ENCODE data around the gene B3GNT2. TPM values are rescaled to one million over a fixed set of nuclear protein-coding genes. Genes with fewer than 3 reads are reported as not detected.

B3GNT2 gene
- total and polyA plus RNA-seq, 9 of the 15 experiments (the other 6 are each of a cell fraction or from before 2014, with no cell fraction given) = 6.0 to 38.9 (median 25.0) TPM

DNA sequence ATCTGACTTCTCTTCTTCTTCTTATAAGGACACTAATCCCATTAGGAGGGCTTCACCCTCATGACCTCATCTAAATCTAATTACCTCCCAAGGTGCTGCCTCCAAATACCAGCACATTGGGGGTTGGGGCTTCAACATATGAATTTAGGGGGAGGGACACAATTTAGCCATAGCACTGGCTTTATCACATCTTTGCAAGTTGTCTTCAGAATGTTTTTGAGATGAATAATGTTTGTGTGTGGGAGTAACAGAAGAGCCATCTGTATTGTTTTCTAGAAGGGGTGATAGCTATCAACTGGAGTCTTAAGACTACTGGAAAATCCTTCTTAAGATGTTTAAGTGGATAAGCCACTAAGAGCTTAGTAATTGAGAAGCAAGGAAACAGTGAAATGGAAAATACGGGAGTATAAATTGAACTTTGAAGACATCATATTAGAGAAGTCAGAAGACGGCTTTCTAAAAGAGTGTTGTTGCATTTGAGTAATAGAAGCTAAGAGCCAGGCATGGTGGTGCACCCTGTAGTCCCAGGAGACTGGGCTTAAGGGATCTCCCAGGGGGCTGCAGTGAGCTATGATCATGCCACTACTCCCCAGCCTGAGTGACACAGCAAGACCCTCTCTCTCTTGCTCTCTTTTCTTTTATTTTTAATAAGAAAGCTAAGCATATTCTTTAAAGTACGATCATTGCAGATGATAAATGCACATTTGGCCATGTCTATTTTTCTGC, 32.6 kb upstream of the B3GNT2 start (continued):
- TF ChIP-seq EZH2 (IDR thresholded peaks at IDR 0.05; ENCODE audit: borderline replicate concordance, low read depth, low read length) (no peak), ATF7 (IDR thresholded peaks at IDR 0.05) (peak; percentile 41; the same call in 1 of the 2 replicates), HDAC3 (IDR thresholded peaks at IDR 0.05; ENCODE audit: borderline replicate concordance, partially characterized antibody) (no peak), SP1 (CRISPR knock-in tag; IDR thresholded peaks at IDR 0.05) (no peak), NFIC (IDR thresholded peaks at IDR 0.05) (peak; percentile 30; the same call in 1 of the 2 replicates), ZNF212 (CRISPR knock-in tag; IDR thresholded peaks at IDR 0.05) (no peak), STAT5B (CRISPR knock-in tag; IDR thresholded peaks at IDR 0.05) (no peak), SIN3B (IDR thresholded peaks at IDR 0.05; ENCODE audit: low read depth) (no peak), KDM1A (IDR thresholded peaks at IDR 0.05) (peak; percentile 74 to 77), ARID1B (IDR thresholded peaks at IDR 0.05) (peak; percentile 91), ZBED1 (IDR thresholded peaks at IDR 0.05) (no peak), CHD2 (IDR thresholded peaks at IDR 0.05; ENCODE audit: low read depth, low read length) (no peak), RBM14 (IDR thresholded peaks at IDR 0.05; ENCODE audit: borderline replicate concordance, insufficient read depth, low read depth, low read length) (no peak), HOXB6 (CRISPR knock-in tag; IDR thresholded peaks at IDR 0.05; ENCODE audit: borderline replicate concordance) (no peak), BCOR (IDR thresholded peaks at IDR 0.05) (no peak), NCOR1 (IDR thresholded peaks at IDR 0.05) (peak; percentile 76), ZNF133 (CRISPR knock-in tag; IDR thresholded peaks at IDR 0.05) (no peak), DPF2 (IDR thresholded peaks at IDR 0.05) (peak; percentile 89), NCOA1 (IDR thresholded peaks at IDR 0.05; ENCODE audit: low read depth) (no peak), CHD1 (IDR thresholded peaks at IDR 0.05; ENCODE audit: low read length) (no peak)
- TF ChIP-seq, protein P1, sequence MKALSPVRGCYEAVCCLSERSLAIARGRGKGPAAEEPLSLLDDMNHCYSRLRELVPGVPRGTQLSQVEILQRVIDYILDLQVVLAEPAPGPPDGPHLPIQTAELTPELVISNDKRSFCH (CRISPR knock-in tag; IDR thresholded peaks at IDR 0.05) = no peak
- TF ChIP-seq, protein P1 (tag; IDR thresholded peaks at IDR 0.05) = 0 out of 2 replicates have a peak, but pooled peaks have one; percentile 28
- TF ChIP-seq, protein P2, sequence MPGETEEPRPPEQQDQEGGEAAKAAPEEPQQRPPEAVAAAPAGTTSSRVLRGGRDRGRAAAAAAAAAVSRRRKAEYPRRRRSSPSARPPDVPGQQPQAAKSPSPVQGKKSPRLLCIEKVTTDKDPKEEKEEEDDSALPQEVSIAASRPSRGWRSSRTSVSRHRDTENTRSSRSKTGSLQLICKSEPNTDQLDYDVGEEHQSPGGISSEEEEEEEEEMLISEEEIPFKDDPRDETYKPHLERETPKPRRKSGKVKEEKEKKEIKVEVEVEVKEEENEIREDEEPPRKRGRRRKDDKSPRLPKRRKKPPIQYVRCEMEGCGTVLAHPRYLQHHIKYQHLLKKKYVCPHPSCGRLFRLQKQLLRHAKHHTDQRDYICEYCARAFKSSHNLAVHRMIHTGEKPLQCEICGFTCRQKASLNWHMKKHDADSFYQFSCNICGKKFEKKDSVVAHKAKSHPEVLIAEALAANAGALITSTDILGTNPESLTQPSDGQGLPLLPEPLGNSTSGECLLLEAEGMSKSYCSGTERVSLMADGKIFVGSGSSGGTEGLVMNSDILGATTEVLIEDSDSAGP (CRISPR knock-in tag; IDR thresholded peaks at IDR 0.05) = no peak
- TF ChIP-seq, protein P3, sequence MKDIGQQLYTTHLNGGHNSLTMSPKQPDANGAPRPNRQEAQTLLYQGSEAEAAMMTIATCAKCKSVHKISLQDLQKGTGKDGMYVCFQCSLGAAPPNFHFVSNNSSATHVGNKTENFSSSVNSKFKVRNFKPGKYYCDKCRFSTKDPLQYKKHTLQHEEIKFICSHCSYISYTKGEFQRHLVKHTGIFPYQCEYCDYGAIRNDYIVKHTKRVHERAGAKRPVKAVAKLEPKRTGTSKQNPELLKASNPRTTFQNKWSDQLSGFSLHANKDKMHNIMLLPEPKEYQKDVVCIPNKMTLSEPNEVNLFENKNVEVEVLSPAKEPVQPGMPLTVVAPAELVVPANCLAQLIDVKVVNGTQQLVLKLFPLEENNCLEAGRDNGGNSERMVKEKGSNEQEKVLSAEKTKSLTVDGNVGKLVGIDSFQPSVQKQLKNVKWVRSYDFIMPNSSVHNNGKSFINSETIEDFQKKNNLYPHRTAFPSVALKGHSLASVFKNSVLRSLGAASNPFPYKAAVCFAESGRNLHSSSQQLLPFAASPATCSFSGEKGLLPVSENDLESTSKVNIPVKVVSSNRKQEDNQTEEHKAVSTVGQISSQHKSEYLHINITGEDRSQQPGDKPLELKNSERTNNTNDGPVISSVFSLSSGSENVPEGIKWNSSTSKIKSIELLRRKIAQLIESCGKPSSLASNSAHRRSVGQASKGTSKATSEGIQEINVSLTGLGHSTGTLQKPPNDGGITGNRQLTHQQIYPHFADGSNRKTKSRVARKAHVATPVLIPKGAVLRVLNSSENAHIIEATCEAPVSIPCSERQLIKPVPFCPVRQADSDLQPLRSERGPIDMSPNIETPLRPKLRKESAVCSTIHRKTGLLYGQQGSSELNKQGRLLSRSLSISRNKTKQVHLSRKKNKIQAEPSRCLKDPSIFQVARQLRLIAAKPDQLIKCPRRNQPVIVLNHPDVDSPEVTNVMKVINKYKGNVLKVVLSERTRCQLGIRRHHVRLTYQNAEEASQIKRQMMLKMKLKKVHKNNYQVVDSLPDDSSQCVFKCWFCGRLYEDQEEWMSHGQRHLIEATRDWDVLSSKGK (CRISPR knock-in tag; IDR thresholded peaks at IDR 0.05) = no peak
- TF ChIP-seq, protein P4, sequence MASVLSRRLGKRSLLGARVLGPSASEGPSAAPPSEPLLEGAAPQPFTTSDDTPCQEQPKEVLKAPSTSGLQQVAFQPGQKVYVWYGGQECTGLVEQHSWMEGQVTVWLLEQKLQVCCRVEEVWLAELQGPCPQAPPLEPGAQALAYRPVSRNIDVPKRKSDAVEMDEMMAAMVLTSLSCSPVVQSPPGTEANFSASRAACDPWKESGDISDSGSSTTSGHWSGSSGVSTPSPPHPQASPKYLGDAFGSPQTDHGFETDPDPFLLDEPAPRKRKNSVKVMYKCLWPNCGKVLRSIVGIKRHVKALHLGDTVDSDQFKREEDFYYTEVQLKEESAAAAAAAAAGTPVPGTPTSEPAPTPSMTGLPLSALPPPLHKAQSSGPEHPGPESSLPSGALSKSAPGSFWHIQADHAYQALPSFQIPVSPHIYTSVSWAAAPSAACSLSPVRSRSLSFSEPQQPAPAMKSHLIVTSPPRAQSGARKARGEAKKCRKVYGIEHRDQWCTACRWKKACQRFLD (CRISPR knock-in tag; IDR thresholded peaks at IDR 0.05) = no peak

Data from K562 (cell line).